Measurements from ENCODE around the gene ADAM12. TPM values are rescaled to one million over a fixed set of nuclear protein-coding genes. Genes with fewer than 3 reads are reported as not detected.

The ADAM12 gene
- total RNA-seq, 1 donor from 2014 or later: 2.1 TPM

DNA sequence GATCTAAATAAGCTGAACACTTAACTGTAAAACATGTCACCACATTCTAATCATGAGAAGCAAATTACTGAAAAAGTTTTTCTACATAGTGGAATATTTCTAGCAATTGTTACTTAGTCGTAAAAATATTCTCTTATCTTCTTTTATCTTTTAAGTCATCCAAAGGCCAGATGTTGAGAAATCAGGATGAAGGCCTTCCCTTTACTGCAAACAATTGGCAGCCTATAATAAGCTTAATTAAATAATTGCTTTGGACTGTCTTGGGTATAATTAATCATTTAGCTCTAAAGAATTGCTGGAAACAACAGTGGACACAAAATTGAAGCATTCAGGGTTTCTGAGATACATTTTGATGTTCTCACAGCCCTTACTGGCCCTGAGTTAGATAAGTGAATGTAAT is 265.4 kb downstream of the ADAM12 start:
- DNase-seq (ENCODE audit: low spot score): no peak

DNA sequence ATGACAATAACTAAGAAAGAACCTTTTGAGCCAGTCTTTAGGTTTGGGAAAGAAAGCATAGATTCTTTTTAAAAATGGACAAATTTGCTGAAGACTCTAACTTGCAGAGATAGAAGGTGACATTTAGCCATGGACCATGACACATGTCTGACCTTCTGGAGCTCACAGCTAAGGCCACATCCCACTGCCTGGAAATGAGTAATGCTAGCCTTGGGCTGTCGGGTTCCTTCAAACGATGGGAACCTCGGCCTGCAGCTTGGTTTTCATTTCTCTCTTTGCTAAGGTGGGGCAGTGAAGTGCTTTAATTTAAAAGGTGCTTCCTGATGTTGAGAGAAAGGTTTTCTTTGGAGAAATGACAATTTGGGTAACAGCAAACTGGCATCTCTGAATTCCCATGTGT is 268.7 kb downstream of the ADAM12 start:
- DNase-seq (ENCODE audit: low spot score): no peak

DNA sequence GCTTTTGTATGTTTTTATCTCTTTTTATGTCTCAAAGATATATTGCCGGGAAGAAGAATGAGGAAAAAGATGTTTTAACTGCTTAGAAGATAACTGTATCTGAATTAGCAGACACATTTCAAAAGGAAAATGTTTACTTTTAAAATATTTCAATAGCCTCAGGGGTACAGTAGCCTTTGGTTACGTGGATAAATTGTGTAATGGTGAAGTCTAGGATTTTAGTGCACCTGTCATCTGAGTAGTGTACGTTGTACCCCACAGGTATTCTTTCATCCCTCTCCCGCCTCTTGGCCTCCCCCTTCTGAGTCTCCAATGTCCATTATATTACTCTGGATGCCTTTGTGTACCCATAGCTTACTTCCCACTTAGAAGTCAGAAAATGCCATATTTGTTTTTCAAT is 269.8 kb downstream of the ADAM12 start:
- no peak for DNase-seq (ENCODE audit: low spot score)

DNA sequence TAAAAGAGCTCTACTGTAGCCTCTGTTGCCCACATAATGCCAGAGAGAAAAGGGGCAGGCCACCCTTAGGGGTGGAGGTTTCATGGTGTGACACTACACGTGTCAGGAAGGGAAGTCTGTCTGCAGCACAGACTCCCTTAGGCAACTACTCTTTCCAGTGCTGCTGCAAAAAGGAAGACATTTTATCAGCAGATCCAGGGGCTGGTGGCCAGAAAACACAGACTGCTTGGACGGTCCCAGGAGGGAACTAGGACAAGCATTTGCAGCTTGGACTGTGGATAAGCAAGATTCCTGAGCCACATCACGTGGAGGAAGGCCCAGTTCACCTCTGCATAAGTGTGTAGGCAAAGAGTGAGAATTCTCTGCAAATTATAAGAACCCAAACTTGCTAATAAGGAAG is 271.1 kb downstream of the ADAM12 start:
- no peak for DNase-seq (ENCODE audit: low spot score)

DNA sequence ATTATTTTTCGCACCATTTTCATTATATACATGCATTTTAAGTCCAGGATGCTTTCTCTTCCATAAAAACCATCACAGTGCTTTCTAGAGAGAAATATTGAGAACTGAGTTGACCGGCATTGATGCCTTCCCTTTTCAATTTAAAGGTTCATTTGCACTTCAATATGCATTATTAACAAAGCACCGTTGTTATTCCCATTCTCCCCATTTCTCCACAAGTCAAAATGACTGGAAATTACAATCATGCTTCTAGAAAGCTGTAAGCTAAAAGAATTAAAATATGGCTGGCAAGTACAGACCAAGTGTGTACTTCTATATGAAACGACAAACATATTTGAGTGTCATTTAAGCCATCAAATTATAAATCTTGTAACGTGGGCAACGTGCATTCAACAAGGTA is 272.4 kb downstream of the ADAM12 start:
- DNase-seq (ENCODE audit: low spot score): no peak

DNA sequence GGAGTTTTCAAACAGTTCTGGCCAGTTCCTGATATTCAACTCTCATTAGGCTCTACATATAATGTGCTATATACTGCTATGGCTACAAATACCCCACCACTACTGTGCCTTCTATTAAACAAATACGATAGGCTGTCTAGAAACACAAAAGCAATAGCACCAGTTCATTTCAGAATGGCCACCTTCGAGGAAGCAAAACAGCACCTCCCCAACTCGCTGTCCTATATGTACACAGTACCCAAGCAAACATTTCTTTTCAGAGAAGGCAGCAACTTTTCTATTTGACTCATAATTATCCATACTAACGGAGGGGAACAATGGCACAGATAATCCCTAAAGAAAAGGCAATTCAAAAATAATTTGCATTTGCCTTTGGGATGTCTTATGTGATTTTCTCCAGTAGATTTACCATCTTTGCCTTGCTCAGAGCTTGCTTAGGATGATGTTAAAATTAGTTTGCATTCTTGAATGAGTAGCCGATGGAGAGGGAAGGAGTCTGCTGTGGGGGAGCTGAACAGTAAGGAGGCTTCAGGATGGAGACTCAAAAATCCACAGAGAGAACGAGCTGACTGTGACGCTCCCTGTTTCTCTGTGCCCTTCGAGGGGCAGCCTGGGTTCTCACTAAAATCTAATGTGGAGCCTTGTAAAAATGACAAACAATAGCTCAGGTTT is 273.3 kb downstream of the ADAM12 start:
- no peak for DNase-seq (ENCODE audit: low spot score)

DNA sequence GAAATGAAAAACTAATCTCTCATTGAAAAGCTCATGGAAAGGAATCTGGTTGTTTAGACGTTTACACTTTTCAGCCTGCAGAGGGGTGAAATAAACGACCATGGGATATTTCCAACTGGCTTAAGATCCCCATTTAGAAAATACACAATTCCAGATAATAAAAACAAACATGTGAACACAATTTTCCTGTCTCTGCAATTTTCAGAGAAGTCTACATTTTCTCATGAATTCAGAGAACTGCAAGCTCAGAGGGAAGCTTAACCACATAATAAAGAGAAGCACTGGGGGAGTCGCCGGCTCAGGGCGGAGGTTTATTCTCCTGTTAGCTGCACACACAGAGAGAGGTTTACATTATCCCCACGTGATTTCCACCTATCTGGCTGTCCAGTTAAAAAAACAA is 276.8 kb downstream of the ADAM12 start:
- no peak for DNase-seq (ENCODE audit: low spot score)

DNA sequence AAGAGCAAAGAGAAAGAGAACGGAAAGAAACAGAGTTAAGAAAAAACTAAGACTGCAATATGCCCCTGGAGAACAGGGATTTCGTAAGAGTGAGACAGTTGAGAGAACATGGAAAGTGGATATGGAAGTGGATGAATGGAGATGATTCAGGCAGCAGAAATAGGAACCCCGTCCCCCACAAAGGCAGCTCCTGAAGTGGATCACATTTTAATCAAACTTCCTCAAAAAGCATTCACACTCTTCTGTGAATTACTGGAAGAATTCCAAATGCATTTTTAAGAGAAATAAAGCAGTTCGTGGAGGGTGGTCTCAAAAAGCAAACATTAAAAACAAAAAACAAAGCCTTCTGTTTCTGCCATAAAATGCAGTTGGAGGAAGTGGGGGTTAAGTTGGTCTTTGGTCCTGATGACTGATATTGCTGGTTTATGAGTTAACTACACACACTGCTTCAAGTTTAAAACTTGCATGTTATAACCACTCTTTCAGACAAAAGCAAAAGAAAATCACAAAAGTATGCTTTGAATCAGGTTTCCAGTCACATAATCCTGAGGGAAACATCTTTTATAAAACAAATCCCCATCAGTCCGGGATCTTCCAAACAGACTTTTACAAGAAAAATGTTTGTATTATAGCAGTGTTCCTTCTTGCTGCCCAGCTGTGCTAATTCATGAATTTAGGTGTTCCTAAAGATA is 277.6 kb downstream of the ADAM12 start:
- no peak for DNase-seq (ENCODE audit: low spot score)

DNA sequence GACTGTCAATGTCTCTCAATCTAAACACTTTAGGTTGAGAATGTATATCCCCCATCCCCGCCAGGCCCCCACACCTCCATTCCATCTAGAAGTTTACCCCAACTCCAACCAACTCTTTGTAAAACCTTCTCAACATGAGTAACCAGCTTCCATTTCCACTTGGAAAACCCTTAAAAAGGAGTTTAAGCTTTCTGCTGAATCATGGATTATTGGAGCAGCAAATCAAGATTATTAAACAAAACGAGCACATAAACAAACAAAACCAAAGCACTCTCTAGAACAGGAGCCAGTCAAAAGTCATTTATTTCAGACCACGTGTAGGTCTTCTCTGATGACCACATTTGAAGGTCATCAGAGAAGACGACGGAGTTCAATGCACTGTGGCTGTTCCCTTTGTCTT is 278.4 kb downstream of the ADAM12 start:
- no peak for DNase-seq (ENCODE audit: low spot score)

DNA sequence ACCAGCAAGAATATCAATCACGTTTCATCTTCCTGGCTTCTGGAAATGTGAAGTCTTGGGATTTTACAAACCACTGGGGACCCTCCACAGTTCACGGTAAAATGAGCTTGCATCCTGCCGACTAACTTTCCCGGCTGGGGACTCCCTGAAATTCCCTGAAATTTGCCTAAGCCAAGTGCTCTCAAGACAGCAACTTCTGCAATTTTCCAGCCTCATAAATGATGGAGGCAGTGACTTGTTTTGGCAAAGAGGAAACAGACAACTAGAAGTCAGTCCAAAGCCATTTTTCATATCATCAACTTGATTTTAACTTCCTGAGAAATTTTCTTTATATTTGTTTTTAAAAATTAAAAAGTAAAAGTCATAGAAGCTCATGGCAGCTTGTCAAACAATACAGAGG is 279.6 kb downstream of the ADAM12 start:
- no peak for DNase-seq (ENCODE audit: low spot score)

DNA sequence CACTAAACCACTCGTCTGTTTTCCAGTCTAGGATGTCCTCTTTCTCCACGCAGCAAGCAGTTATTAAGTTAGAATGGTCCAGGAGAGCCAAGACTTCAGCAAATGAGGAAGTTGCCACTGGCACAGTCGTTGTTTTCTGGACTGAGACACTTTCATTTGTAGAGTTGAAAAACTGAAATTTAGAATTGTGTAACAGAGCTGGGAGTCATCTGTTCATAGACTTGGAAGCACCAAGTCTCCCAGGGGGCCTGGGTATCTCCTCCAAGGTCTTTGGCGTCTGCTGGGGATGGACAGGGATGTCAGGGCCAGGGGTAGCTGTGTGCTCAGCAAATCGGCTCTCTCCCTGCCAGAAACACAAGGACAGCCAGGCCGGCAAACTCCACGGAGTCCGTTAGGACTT is 283.5 kb downstream of the ADAM12 start:
- peak; percentile 13 for DNase-seq (ENCODE audit: low spot score)

DNA sequence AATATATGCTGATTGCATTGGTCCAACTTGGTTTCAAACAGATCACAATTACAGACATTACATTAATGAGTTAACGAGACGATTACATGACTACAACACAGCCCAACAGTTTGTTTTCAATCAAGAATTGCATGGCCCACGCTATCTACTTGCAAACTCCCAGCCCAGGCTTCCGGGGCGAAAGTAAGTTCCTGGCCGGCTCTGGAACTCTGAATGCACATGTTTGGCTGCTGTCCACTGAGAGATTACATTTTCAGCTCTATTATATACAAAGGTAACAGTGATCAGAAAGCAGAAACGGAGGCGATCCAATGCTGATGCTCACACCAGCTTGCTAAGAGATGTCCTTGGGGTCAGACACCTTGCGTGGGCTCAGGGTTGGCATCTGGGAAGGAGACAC is 285.6 kb downstream of the ADAM12 start:
- no peak for DNase-seq (ENCODE audit: low spot score)

DNA sequence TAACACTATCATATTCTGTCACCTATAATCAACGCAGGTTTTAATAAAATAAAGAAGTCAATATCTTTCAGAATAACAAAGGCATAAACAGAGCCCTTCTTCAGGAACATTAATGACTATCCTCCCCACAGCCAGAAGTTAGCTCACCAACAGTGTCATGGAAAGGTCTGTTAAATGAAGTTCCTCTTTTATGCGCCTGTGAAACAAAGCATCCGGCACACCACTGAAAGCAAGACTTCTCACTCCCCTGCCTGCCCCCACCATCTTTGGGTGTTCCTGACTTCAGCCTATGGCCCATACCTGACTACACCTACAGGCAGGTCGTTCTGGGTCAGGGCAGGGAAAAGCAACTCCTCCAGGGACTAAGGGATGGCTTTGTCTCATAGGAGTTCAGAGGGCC is 286.5 kb downstream of the ADAM12 start:
- no peak for DNase-seq (ENCODE audit: low spot score)

DNA sequence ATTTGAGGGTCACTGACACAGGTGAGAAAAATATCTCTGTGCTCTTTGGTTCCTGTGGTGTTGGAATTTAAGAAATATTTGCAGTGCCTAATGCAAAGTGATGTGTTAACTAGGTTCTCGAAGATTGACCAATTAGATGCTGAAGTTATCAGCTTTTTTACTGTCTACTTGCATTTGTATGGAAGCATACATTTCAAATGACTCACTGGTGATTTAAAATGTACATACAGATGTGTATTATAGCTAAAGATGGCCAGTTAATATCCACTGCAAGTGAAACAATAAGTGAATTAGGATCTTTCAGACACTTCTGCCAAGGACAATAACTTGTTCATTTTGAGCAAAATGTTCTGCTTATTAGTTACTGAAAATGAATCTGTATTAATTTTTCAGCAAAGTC is 287.0 kb downstream of the ADAM12 start:
- DNase-seq (ENCODE audit: low spot score): no peak

DNA sequence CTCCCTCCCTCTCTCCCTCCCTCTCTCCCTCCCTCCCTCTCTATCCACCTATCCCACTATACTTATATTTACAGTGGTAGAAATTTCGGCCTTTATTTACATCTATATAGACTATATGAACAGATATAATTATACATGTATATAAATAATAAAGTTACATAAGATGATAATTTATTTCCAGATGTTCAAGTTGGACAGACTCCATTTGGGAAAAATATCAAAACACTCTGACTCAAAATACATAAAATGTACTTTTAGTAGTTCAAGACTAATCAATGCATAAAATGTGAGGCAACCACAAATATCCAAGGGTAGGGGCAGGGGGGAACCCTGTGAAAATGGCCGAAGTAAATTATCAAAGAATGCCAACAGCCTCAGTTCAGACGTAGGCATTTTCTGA is 288.9 kb downstream of the ADAM12 start:
- DNase-seq (ENCODE audit: low spot score): no peak

DNA sequence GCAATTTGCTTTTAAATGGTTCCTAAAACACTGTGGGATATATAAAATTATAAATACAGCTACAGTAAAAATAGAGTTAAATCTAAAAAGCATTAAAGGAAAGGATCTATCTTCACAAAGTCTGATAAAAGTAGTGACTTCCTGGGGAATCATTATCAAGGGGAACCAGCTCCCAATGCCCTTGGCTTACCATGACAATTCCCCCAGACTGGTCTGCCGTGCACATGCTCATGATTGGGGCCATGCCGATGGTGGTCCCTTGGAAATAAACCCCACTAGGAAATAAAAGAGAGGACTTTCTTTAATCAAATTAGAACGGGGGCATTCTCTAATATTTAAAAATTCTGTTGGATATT is 290.1 kb downstream of the ADAM12 start:
- no peak for DNase-seq (ENCODE audit: low spot score)

DNA sequence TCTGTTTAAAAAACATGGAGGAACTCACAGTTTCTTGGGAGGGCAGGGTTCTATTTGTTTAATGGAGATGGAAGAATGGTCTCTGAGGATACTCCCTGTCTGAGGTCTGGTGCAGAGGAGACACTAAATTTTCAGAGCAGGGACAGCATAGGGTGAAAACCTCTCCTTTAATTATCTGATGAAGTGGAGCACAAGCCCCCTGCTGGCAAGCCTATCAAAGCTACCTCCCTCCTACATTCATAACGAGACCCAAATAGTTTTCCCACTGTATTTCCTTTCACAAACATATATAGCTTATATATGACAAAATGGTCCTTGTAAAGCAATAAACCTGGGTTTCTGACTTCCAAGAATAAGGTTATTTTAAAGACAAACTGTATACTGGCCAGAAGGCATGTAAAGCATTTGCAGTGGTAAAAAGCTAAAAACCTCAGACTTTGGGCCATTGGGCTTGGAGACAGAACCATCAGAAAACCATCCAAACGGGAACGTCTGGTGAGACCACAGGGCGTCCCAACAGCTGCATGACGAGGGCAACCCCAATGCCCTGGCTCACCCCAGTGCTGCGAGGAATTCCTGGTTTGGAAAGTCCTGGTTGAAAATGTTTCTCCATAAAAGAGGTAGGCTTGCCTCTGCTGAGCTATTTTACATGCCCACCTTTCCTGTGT is 290.6 kb downstream of the ADAM12 start:
- no peak for DNase-seq (ENCODE audit: low spot score)

DNA sequence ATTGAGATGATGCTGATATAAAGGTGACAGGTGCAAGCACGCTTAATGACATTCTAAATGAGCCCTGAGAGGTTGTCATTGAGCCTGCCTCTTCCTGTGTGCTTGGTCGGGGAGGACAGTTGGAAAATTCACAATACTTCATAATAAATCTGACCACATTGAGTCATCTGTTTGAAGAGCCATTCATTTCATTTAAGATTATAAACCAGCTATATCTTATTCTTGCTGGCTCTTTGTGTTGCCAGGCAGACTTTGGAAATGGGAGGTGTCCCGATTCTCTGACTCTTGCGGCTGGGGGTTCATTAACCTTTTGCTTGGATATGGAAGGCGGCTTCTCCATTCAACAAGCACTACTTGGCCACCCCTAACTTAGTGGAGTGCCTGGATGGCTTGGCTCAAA is 293.7 kb downstream of the ADAM12 start:
- DNase-seq (ENCODE audit: low spot score): no peak

DNA sequence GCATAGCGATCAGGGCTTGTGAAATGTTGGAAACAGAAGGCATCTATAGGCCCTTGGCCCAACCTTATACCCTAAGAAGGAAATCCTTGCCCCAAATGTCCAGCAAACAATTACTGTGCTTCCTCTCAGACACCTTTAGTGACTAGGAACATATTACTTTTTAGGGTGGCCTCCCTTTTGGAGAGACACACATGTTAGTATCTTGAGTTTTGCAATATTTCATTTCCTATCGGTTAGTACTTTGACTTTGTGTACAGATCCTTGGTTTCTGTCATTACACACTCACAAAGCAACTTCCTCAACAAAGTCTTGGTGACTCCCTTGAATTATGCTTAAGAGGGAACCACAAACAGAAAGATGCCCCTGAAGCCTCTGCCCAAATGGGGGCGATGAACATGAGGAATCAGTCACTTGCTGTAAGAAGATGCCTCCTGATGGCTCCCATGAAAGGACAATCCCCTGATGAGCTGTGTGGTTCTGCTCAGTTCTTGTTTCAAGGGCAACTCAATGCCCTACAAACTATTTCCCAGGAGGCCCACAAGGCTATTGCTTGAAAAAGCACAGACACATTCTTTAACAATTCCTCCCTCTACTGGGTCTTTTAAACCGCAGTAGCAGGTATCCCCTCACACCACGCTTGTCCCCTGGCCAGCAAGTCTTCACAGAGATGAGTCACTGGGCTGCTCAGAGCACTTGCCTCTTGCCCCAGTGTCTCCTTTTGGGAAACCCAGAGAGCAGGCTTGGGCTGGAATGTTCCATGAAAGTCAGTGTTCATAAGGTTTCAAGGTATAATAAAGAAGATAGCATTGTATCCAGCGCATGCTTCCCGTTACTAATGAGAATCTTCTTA is 295.7 kb downstream of the ADAM12 start:
- DNase-seq (ENCODE audit: low spot score): no peak

DNA sequence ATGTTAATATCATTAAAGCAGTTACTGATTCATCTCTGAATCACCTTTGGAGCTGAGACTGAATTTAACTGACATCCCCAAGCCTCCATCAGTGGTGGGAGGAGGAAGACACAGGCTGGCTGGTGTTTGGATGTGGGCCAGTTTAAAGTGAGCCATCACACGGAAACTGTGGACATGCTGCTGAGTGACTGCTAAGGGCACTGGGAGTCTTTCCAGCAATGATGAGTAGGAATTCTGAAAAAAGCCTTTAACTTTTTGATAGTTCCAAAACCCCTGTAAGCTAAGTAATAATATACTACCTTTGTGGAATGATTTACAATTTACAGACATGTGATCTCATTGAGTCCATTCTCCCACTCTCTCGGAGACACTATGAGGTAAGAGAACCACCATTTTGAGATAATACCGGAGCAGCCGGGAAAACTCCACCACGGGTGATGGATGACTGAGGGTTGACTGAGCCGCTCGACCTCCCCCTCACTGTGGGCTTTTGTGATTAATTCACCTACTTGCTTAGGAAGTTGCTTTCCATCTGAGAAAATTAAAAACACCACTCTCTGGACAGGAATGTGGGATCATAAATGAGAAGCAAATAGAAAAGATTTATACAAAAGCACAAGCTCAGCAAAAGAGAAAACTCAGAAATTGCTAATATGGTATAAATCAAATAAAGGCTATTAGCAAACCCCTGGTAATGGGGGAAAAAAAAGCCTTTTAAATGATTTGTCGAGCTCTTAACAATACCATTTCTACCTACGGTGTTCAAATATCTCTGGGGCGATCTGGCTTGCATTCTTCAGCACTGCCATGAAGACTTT is 297.2 kb downstream of the ADAM12 start:
- DNase-seq (ENCODE audit: low spot score): no peak

DNA sequence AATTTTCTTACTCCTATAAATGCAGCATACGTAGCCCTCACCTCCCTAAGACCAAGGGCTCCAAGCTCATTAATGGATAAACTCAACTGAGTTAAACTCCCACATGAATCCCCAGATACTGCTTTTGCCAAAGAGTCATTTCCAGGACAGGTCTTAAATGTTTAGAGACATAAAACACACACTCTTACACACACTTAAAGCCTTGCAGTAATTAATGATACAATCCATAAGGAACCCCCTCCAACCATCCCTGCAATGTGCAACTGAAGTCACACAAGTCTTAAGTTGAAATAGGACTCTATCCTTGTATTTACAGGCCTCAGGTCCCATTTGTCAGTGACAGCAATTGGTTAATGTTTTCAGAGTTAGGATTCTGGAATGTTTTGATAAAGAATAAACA is 297.8 kb downstream of the ADAM12 start:
- DNase-seq (ENCODE audit: low spot score): no peak
